BJ (cell line): Measurements from ENCODE around the gene DCLK1. TPM values are rescaled to one million over a fixed set of nuclear protein-coding genes. Genes with fewer than 3 reads are reported as not detected.

Source experiments
- CTCF ChIA-PET: fragments of 350-600 bp; formaldehyde crosslinking; extraction: SDS; loops from one replicate; lab custom pipeline; 2021; ENCODE audit warnings: antibody characterized with exemption, inconsistent platforms; lab: Yijun Ruan, JAX
- POLR2A ChIA-PET: fragments of 300-600 bp; sonication (Branson Sonifier 250); formaldehyde crosslinking; extraction: SDS; loops from one replicate; lab custom pipeline; 2021; ENCODE audit warnings: antibody characterized with exemption; lab: Charles Lee
- DNase-seq: peaks from one replicate; pipeline ENCODE4 v3.0.0-alpha.2; 2011; ENCODE audit warnings: low read depth
- H3K27me3 ChIP-seq: 2 replicates; pipeline ENCODE4 v1.6.0; 2011; ENCODE audit warnings: low read length; ENCODE audit not compliant: control insufficient read depth, insufficient read depth
- H3K36me3 ChIP-seq: 2 replicates; pipeline ENCODE4 v1.5.1; 2011; ENCODE audit warnings: low read length; ENCODE audit not compliant: control insufficient read depth, insufficient read depth
- H3K4me3 ChIP-seq: 2 replicates; pipeline ENCODE4 v1.5.1; 2011; ENCODE audit warnings: low read depth, mild to moderate bottlenecking, control low read depth, low read length
- polyA plus RNA-seq: library from polyadenylated mRNA; depleted of rRNA; stranded (reverse); fragments of >200 nt; gene quantifications from 2 replicates; pipeline ENCODE4 v1.2.3, GENCODE V29; 2011
- TF ChIP-seq, protein P1 (sequence below): IDR thresholded peaks from 2 replicates; pipeline ENCODE4 v1.5.1; 2011; ENCODE audit warnings: low read depth, mild to moderate bottlenecking, control low read depth, inconsistent platforms, low read length, moderate library complexity; ENCODE audit not compliant: insufficient read depth

DCLK1 gene
- polyA plus RNA-seq, 1 experiment = 1.1 TPM

DNA sequence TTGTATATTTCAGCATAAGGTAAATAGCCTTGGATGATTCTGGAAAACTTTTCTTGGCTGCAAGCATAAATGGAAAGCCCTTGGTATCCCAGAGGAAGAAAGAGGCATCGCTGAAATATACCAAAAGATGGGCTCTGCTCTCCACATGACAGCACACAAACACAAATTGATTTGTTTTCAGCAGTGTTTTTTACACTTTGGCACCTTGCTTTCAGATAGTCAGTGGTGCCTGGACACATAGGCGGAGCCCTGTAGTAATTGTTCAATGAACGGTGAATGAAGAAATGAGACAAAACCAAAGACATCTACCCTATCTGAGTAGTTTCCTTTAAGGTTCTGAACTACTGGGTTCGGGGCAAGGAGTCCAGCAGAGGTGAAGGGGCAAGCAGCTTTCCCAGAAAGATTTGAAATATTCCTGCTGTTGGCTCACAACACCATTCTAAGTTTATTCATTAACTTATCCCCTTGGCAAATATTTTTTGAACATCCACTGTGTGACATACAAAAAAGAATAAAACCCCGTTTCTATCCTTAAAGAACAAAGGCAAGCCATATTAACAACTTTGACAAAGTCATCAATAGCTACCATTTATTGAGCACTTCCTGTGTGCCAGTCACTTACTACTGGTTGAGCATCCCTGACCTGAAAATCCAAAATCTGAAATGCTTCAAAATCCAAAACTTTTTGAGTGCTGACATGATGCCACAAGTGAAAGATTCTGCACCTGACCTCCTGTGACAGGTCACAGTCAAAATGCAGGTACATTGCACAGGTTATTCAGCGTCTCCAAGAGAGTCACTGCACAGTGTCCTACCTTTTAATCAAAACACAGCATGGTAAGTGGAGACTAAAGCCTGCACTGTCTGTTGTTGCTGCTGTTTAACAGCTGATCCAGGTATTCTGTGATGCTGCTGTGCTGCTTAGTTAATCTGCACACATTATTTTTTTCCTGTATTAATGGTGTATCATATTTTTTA is 238.1 kb downstream of the DCLK1 start:
- no peak for DNase-seq
- no peaks in the 10 kb centered on the region for H3K27me3 ChIP-seq
- TF ChIP-seq, protein P1, sequence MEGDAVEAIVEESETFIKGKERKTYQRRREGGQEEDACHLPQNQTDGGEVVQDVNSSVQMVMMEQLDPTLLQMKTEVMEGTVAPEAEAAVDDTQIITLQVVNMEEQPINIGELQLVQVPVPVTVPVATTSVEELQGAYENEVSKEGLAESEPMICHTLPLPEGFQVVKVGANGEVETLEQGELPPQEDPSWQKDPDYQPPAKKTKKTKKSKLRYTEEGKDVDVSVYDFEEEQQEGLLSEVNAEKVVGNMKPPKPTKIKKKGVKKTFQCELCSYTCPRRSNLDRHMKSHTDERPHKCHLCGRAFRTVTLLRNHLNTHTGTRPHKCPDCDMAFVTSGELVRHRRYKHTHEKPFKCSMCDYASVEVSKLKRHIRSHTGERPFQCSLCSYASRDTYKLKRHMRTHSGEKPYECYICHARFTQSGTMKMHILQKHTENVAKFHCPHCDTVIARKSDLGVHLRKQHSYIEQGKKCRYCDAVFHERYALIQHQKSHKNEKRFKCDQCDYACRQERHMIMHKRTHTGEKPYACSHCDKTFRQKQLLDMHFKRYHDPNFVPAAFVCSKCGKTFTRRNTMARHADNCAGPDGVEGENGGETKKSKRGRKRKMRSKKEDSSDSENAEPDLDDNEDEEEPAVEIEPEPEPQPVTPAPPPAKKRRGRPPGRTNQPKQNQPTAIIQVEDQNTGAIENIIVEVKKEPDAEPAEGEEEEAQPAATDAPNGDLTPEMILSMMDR = no peak
- H3K4me3 ChIP-seq = no peak overlapping the region
- CTCF ChIA-PET = no interaction called here
- POLR2A ChIA-PET = no interaction called here
- no peaks in the 10 kb centered on the region for H3K36me3 ChIP-seq

DNA sequence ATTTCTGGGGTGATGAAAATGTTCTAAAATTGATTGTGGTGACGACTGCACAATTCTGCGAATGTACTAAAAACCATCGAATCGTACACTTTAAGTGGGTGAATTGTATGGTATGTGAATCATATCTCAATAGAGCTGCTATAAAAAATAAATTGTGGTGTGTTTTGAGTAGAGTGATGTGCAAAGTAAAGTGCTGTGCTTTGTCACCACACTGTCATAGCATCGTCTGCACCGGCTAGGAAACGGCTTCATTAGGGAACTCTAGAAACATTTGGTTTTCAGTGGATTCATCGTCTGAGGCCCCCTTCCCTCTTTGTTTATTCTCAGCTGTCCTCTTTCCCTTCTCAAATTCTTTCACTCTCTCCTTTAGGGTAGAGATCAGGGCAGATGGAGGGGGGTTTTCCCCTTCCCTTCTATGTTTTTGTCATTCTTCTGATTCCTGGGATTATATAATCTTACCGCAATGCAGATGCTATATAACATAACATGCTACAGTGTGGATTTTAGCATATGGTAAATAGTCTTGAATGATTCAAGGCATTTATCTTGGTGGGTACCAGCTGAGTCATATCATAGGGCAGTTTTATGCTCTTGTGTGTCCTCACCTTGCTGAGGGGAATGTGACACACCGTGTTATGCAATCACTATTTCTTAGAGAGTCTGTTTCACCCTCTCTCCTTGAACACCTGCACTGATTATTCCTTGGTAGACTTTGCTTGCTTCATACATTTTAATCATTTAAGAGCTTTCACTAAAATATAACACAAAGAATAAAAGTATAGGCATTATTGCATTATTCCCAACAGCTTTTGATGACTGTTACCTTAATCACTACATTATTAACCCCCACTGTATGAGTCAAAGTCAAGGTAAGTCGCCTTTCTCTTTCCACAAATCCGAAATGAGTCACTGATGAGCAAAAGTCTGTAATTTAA is 239.4 kb downstream of the DCLK1 start:
- no peak for DNase-seq
- POLR2A ChIA-PET = no interaction called here

DNA sequence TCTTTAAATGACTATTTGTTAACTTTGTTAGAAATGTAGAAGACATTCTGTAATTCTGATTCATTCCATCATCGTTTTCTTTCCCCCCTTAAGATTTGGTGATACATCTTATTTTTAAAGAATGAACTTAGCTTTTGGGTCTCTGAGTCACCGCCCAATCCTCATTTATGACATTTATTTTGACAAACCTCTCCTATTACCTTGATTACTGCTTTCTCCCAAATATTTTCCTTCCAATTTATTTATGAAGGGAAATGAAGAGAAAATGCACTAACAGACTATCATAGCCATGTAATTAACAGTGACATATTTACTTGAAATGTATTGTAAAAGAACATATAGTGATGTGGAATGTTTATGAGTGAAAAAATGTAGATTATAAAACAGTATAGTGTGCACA is 241.6 kb downstream of the DCLK1 start:
- TF ChIP-seq, protein P1 = no peak
- no peak for DNase-seq
- Histone ChIP-seq H3K27me3 (no peaks in the 10 kb centered on the region), H3K36me3 (no peaks in the 10 kb centered on the region), H3K4me3 (no peak overlapping the region)
- ChIA-PET CTCF (interaction anchor here (1.0 kb wide), 1 partner anchor 9 kb away, joined by 4 read pairs; no protein-coding TSS in a partner anchor), POLR2A (no interaction called here)

More for the DNA sequence above, 239.4 kb downstream of the DCLK1 start:
- Histone ChIP-seq H3K27me3 (no peaks in the 10 kb centered on the region), H3K4me3 (no peak overlapping the region), H3K36me3 (no peaks in the 10 kb centered on the region)
- CTCF ChIA-PET = interaction anchor here (1.1 kb wide), 1 partner anchor 16 kb away, joined by 3 read pairs; no protein-coding TSS in a partner anchor
- TF ChIP-seq, protein P1 = no peak

DNA sequence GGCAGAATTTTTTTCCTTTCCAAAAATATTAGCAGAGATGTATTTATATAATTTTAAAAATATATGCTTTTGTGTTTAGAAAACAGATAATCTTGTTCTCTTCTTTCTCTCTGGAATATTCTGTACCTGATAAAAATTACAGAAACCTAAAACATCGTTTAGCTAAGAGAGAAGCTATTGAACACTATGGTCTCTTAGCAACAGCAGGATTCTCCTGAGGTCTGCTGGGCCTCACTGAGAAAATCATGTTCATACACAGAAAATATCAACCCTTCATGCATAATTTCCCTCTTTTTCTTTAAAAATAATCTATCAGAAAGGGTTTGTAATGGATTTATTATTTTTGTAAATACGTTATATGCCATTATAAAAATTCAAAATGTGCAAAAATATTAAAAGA is 242.2 kb downstream of the DCLK1 start:
- no peaks in the 10 kb centered on the region for H3K27me3 ChIP-seq
- TF ChIP-seq, protein P1 = no peak
- DNase-seq = no peak
- ChIA-PET POLR2A (no interaction called here), CTCF (interaction anchor here (1.0 kb wide), 1 partner anchor 9 kb away, joined by 4 read pairs; no protein-coding TSS in a partner anchor)
- H3K36me3 ChIP-seq = no peaks in the 10 kb centered on the region
- no peak overlapping the region for H3K4me3 ChIP-seq

DNA sequence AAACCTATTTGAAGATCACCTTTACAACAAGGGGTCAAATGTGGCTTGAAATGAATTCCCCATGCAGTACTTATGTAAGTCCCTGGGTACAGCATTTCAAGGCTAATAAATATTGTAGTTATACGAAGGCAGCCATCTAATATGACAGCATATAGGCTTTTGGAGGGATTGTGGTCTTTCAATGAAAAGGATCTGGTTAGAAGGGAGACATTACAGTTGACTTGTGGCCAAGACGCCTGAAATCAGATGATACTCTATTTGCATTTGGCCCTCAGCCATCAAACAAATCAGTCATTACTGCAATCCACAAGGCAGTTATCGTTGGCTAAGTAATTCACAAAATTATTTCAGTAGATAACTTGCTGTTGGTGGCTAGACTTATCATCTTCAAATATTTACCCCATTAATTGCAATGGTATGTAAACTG is 242.7 kb downstream of the DCLK1 start:
- CTCF ChIA-PET = no interaction called here
- Histone ChIP-seq H3K4me3 (no peak overlapping the region), H3K36me3 (no peaks in the 10 kb centered on the region), H3K27me3 (no peaks in the 10 kb centered on the region)
- POLR2A ChIA-PET = no interaction called here
- no peak for DNase-seq
- TF ChIP-seq, protein P1 = no peak
